Measurements from ENCODE around the gene SURF4. TPM values are rescaled to one million over a fixed set of nuclear protein-coding genes. Genes with fewer than 3 reads are reported as not detected.

Gene SURF4
- total and polyA plus RNA-seq, 2 donors (not counting 3 experiments of a cell fraction or from before 2014, with no cell fraction given): 216 to 358 TPM

DNA sequence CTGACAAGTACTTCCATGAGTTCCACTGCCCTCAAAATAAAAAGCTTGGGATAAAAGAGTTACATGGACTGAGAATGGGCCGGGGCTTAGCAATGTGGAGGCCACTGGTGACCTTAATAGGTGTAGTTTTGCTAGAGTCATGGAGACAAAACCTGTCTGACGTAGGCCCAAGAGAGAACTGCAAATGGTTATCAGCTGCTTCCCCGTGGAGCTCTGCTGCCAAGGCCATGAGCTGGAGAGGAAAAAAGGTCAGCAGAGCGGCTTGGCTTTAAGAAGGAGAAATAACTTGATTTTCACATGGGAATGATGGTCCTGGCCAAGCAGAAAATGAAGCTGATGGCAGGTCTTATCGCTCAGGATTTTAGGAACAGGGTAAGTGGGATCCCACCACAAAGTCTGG lies 36.2 kb downstream of the SURF4 start:
- POLR2A ChIA-PET: no interaction called here
- Histone ChIP-seq H3K36me3 (ENCODE audit: control insufficient read depth in 2 of 2, extremely low read depth in 1 of 2, insufficient read depth in 2 of 2, low read length in 2 of 2) (peaks cover 5 to 40% of the 10 kb centered on the region in 2 experiments), H3K27me3 (ENCODE audit: control insufficient read depth in 2 of 2, insufficient read depth in 2 of 2, low read length in 2 of 2) (no peaks in the 10 kb centered on the region), H2AFZ (ENCODE audit: low read depth, low read length) (no peak overlapping the region), H3K4me2 (ENCODE audit: insufficient read depth, low read length) (no peak overlapping the region), H3K4me1 (ENCODE audit: control insufficient read depth, extremely low read depth, insufficient read depth, low read length) (peaks cover 6% of the 10 kb centered on the region), H3K27ac (ENCODE audit: insufficient read depth, low read depth, low read length) (no peak overlapping the region), H3K4me3 (replicated peaks in 1 of 3; ENCODE audit: insufficient read depth in 1 of 3, low read depth in 1 of 3, low read length in 3 of 3) (no peak overlapping the region), H3K79me2 (ENCODE audit: control insufficient read depth, insufficient read depth, low read length) (peaks cover 12% of the 10 kb centered on the region), H4K20me1 (replicated peaks; ENCODE audit: control insufficient read depth, extremely low read depth, insufficient read depth, low read length) (no peaks in the 10 kb centered on the region), H3K9ac (replicated peaks; ENCODE audit: extremely low read depth, insufficient read depth, low read length) (no peak overlapping the region), H3K9me3 (replicated peaks; ENCODE audit: control insufficient read depth, insufficient read depth, low read length) (no peaks in the 10 kb centered on the region), H3K9me1 (replicated peaks; ENCODE audit: control insufficient read depth, extremely low read depth, insufficient read depth, low read length) (no peaks in the 10 kb centered on the region)
- intact Hi-C loops (cut with micrococcal nuclease): loop anchor here (5.0 kb wide), 1 partner anchor 1003 kb away; no protein-coding TSS in a partner anchor
- dilution Hi-C loops (cut with MboI; ENCODE audit: extremely low pct_ligation_motif_present, low sequenced_read_pairs): no loop called here
- DNase-seq (ENCODE audit: low read depth, low spot score): no peak
- CTCF ChIA-PET: interaction anchor here (1.2 kb wide), 2 partner anchors 10 to 147 kb away, joined by 3 to 4 read pairs; no protein-coding TSS in a partner anchor
- BruUV-seq (replicated peaks): no TSS peak
- FAIRE-seq: no peak
- TF ChIP-seq GATA2 (IDR thresholded peaks at IDR 0.05; ENCODE audit: insufficient read depth, insufficient read length, low read depth, low read length) (no peak), POLR2AphosphoS5 (IDR thresholded peaks at IDR 0.05; ENCODE audit: insufficient read depth, low read depth, low read length) (no peak), FOS (IDR thresholded peaks at IDR 0.05; ENCODE audit: borderline replicate concordance, insufficient read depth, low read length) (no peak), MYC (IDR thresholded peaks at IDR 0.05; ENCODE audit: low read depth, low read length) (no peak), JUN (IDR thresholded peaks at IDR 0.05; ENCODE audit: borderline replicate concordance, insufficient read depth, insufficient read length, low read depth) (no peak), POLR2A (IDR thresholded peaks at IDR 0.05; ENCODE audit: low read depth, low read length) (no peak), EZH2 (IDR thresholded peaks at IDR 0.05; ENCODE audit: borderline replicate concordance, low read depth, low read length, severe bottlenecking) (no peak)
- TF ChIP-seq, protein P1, sequence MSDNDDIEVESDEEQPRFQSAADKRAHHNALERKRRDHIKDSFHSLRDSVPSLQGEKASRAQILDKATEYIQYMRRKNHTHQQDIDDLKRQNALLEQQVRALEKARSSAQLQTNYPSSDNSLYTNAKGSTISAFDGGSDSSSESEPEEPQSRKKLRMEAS (IDR thresholded peaks at IDR 0.05; ENCODE audit: insufficient read depth, insufficient read length): no peak
- TF ChIP-seq, protein P2, sequence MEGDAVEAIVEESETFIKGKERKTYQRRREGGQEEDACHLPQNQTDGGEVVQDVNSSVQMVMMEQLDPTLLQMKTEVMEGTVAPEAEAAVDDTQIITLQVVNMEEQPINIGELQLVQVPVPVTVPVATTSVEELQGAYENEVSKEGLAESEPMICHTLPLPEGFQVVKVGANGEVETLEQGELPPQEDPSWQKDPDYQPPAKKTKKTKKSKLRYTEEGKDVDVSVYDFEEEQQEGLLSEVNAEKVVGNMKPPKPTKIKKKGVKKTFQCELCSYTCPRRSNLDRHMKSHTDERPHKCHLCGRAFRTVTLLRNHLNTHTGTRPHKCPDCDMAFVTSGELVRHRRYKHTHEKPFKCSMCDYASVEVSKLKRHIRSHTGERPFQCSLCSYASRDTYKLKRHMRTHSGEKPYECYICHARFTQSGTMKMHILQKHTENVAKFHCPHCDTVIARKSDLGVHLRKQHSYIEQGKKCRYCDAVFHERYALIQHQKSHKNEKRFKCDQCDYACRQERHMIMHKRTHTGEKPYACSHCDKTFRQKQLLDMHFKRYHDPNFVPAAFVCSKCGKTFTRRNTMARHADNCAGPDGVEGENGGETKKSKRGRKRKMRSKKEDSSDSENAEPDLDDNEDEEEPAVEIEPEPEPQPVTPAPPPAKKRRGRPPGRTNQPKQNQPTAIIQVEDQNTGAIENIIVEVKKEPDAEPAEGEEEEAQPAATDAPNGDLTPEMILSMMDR (IDR thresholded peaks at IDR 0.05; ENCODE audit: extremely low read depth in 1 of 2, insufficient read depth in 1 of 2, low read depth in 1 of 2, low read length in 2 of 2): no peak

Data from endothelial cell of umbilical vein (primary cell).